HG03025 (cell line): Measurements from ENCODE around the gene APOA1.
"Not testable (repeated sequence)": the region's sequence is repeated elsewhere in the genome, so short reads cannot be mapped to it uniquely, and the experiment has no call there.

Source experiments
- ATAC-seq: cut with Tn5 transposase; IDR thresholded peaks from one replicate; pipeline ENCODE4 v1.9.1; 2021; ENCODE audit warnings: mild to moderate bottlenecking, moderate library complexity; ENCODE audit not compliant: unreplicated experiment, low FRiP score

APOA1 gene

GRCh38 chr11:116835042-116835772 lies 2.2 kb downstream of the APOA1 start:
- ATAC-seq, result no peak

GRCh38 chr11:116834535-116835041 lies 2.8 kb downstream of the APOA1 start:
- not testable (repeated sequence) for ATAC-seq

GRCh38 chr11:116833816-116834534 lies 3.4 kb downstream of the APOA1 start:
- ATAC-seq, result no peak

- no peak for ATAC-seq
Observed at GRCh38 chr11:116833491-116833815, 4.0 kb downstream of the APOA1 start.

- ATAC-seq, result no peak
Observed at GRCh38 chr11:116832350-116833290, 4.8 kb downstream of the APOA1 start.

- ATAC-seq, result no peak
Observed at GRCh38 chr11:116831790-116832349, 5.6 kb downstream of the APOA1 start.

GRCh38 chr11:116830184-116830912 lies 7.1 kb downstream of the APOA1 start:
- ATAC-seq, result no peak

GRCh38 chr11:116829525-116830183 lies 7.8 kb downstream of the APOA1 start, which contains the start of gene APOC3:
Gene APOC3 (plus strand): TSS chr11:116829907. CDS start chr11:116830583, 676 bp downstream.
- no peak for ATAC-seq

GRCh38 chr11:116828632-116829524 lies 8.5 kb downstream of the APOA1 start:
- no peak for ATAC-seq

- no peak for ATAC-seq
Observed at GRCh38 chr11:116827461-116827860, 10.0 kb downstream of the APOA1 start.

GRCh38 chr11:116826751-116827431 lies 10.5 kb downstream of the APOA1 start:
- ATAC-seq, result no peak

- no peak for ATAC-seq
Observed at GRCh38 chr11:116825854-116826750, 11.3 kb downstream of the APOA1 start.

GRCh38 chr11:116825434-116825833 lies 12.0 kb downstream of the APOA1 start:
- no peak for ATAC-seq

GRCh38 chr11:116823031-116823843 lies 14.2 kb downstream of the APOA1 start, which contains the start of gene APOA4:
Gene APOA4 (minus strand): TSS chr11:116823304. CDS start chr11:116823191, 113 bp downstream.
- ATAC-seq, result no peak

GRCh38 chr11:116822575-116822974 lies 14.8 kb downstream of the APOA1 start:
- ATAC-seq, result no peak
